AG09309 (cell line): ENCODE data around the gene SORCS3.

ENCODE experiments used
- DNase-seq: peaks from one replicate; pipeline ENCODE4 v3.0.0-alpha.2; 2010; ENCODE audit warnings: low read depth
- H3K4me3 ChIP-seq: 2 replicates; pipeline ENCODE4 v1.5.1; 2011; ENCODE audit warnings: mild to moderate bottlenecking, low read depth, low read length, moderate library complexity; ENCODE audit not compliant: control insufficient read depth
- CTCF ChIP-seq: IDR thresholded peaks from 2 replicates; pipeline ENCODE4 v1.5.1; 2011; ENCODE audit warnings: mild to moderate bottlenecking, low read depth, low read length, inconsistent platforms; ENCODE audit not compliant: insufficient read depth, control insufficient read depth; ENCODE audit errors: missing control alignments

The SORCS3 gene

DNA sequence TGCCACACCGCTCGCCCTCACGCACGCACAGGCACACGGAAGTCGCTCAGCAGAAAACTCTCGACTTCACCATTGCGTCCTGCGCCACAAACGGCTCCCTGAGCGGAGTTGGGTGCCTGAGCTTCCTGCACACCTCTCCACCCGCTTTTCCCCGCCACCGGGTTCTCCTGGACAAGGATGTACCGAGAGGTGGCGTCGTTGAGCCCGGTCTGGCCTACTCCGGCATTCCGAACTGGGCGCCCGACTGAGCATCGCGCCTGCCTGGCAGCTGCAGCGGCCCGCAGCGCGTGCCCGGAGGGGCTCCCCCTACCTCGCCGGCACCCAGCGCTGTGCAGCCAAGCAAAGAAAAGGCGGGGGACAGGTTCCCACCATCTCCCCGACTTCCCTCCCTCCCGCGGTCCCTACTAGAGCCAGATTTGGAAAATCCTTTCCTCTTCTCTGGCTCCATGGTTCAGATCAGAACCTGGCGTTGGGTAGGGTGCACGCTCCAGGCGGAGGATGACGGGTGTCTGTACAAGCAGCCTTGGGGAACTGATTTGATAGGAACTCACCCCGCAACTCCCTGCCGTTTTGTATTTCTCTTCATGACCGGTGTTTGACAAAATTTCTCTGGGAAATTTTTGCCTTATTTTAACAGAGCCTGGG is 1.7 kb downstream of the SORCS3 start:
- peak overlapping the region; percentile 17 for H3K4me3 ChIP-seq
- no peak for DNase-seq
- TF ChIP-seq CTCF: peak; percentile 43

- no peak for TF ChIP-seq CTCF
- no peak for DNase-seq
- H3K4me3 ChIP-seq: no peak overlapping the region
These were observed 2.2 kb downstream of the SORCS3 start for GRCh38 chr10:104643303-104643663.

DNA sequence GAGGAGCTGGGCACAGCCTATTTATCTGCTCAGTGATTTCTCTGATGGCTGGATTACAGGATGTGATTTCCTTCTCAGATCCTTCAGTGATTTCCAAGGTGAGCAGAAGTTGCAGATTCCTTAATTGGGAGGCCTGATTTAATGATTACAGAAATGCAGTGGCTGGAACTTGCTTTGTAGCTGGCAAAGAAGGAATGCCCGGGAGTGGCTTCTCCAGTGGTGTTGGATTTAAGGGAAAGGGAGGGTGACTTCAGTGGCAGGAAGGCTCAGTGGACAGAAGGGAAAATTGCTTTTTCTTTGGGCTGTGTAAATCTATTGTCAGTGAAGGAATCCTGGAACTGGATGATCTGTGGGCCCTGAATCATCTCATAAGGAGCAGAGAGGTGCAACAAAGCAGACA is 5.1 kb downstream of the SORCS3 start:
- no peak for DNase-seq
- no peak for TF ChIP-seq CTCF
- H3K4me3 ChIP-seq: no peak overlapping the region

DNA sequence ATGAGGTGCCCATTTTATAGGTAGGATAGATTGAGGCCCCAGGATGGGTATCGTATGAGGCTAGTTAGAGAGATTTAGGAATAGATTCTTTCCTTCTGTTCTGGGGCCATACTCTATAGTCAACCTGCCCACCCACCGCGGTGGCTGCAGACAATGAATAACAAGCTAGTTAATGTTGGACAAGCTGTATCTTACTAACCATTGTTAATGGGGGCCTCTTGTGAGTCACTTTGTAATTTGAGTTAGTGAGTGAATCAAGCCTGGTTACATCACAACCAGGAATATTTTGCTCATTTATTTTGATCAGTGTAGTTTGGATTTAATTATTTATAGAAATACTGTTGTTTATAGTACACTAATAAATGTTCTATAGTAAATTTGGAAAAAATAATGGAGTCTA is 7.3 kb downstream of the SORCS3 start:
- H3K4me3 ChIP-seq: no peak overlapping the region
- no peak for DNase-seq
- no peak for TF ChIP-seq CTCF

- no peak overlapping the region for H3K4me3 ChIP-seq
- peak; percentile 31 for TF ChIP-seq CTCF
- no peak for DNase-seq
These were observed 9.0 kb downstream of the SORCS3 start for GRCh38 chr10:104650072-104650471.

DNA sequence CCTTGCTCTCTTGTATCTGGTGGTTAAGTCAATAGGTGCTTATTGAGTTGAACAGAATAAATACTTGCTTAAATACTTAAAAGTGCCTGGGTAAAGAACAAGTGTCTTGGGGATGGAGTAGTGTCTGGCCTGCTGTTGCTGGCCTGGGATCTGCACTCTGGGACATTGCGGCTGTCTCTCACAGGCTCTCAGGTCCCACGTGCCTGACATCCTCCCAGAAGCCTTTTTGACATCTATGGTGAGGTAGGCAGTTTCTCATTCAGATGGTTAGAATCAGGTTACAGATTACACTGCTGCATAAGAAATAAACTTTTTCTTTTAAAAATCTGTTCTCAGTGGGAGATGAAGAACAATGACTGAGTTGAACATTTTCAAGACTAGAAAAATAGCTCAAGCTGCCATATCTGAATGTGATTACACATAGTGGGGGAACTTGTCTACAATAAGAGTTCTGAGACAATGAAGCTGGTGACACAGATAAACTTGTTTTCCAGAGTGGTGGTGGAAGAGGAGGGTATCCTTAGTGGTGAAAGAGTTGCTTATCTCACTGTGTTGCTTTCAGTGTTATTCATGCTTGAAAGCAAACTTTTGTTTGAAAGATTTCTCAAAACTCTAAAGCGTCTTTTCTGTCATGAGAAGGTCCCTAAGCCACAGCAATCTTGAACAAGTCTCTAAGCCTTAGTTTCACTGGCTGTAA is 9.7 kb downstream of the SORCS3 start:
- no peak overlapping the region for H3K4me3 ChIP-seq
- DNase-seq: no peak
- no peak for TF ChIP-seq CTCF

GRCh38 chr10:104657036-104657435 is 15.9 kb downstream of the SORCS3 start:
- no peak overlapping the region for H3K4me3 ChIP-seq
- no peak for DNase-seq
- no peak for TF ChIP-seq CTCF
